ENCODE data around the gene PPP2R2C. TPM values are rescaled to one million over a fixed set of nuclear protein-coding genes. Genes with fewer than 3 reads are reported as not detected.

Gene PPP2R2C
- total and polyA plus RNA-seq, 10 donors = 0.07 to 1.3 (median 0.23) TPM; not detected in 1

DNA sequence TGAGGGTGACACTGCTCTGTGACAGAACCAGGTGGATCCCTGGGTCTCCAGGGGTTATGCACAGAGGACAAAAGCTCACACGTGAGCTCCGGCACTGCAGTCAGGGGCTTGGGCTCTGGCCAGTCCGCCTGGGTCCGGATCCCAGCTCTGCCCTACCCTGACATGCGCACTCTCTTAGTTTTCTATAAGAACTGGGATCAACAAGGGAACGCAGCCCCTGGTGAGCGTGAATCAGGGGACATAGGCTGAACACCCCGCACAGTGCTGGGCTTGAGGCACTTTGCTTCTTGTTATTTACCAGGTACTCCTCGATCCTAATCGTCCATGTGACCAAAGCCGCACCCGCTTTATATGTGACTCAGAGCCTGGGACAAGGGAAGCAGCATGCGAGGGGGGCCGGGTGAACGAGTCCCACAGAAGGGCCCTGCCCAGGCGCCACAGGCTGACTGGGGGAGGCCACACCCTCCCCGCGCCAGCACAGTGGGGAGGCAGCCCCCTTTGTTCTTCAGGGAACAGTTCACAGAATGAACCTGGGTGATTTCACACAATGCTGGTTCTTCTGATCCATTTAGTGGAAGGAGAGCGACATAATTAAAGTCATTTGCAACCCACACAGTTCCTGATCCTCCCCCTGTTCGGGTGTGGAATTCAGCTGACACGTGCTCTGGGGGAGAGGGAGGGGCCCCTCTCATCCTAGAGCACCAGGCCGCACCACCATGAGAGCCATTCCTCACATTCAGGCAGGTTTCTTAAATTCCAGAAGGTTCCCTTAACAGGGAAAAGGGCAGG, 147.2 kb downstream of the PPP2R2C start:
- Histone ChIP-seq H3K9me3 (peaks cover 0 to 12% (median 3%) of the 10 kb centered on the region in 8 donors), H3K27ac (peak overlapping the region; percentile 1 to 85 (median 66)), H3K36me3 (no peaks in the 10 kb centered on the region), H3K4me1 (peaks cover 0 to 34% (median 24%) of the 10 kb centered on the region in 6 donors), H3K4me3 (no peak overlapping the region), H3K27me3 (replicated peaks in 1 of 7) (peaks cover 0 to 78% (median 10%) of the 10 kb centered on the region in 7 donors)
- TF ChIP-seq POLR2A (IDR thresholded peaks at IDR 0.05) (no peak), POLR2AphosphoS5 (IDR thresholded peaks at IDR 0.05) (peak in 2 of 3 donors; percentile 44 to 75)
- TF ChIP-seq, protein P1, sequence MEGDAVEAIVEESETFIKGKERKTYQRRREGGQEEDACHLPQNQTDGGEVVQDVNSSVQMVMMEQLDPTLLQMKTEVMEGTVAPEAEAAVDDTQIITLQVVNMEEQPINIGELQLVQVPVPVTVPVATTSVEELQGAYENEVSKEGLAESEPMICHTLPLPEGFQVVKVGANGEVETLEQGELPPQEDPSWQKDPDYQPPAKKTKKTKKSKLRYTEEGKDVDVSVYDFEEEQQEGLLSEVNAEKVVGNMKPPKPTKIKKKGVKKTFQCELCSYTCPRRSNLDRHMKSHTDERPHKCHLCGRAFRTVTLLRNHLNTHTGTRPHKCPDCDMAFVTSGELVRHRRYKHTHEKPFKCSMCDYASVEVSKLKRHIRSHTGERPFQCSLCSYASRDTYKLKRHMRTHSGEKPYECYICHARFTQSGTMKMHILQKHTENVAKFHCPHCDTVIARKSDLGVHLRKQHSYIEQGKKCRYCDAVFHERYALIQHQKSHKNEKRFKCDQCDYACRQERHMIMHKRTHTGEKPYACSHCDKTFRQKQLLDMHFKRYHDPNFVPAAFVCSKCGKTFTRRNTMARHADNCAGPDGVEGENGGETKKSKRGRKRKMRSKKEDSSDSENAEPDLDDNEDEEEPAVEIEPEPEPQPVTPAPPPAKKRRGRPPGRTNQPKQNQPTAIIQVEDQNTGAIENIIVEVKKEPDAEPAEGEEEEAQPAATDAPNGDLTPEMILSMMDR (IDR thresholded peaks at IDR 0.05 in 8 of 11, conservative IDR thresholded peaks at IDR 0.05 in 3 of 11) = no peak
- intact Hi-C loops (cut with DNase I; ENCODE audit: low total_unique reads) = loop anchor here (5.0 to 10.0 kb wide), 2 partner anchors 73 to 330 kb away; no protein-coding TSS in a partner anchor
- no peak for DNase-seq
- 24 to 31% (median 27%) methylated on average over 18 to 22 of the region's 22 CpGs for WGBS, 5 donors

DNA sequence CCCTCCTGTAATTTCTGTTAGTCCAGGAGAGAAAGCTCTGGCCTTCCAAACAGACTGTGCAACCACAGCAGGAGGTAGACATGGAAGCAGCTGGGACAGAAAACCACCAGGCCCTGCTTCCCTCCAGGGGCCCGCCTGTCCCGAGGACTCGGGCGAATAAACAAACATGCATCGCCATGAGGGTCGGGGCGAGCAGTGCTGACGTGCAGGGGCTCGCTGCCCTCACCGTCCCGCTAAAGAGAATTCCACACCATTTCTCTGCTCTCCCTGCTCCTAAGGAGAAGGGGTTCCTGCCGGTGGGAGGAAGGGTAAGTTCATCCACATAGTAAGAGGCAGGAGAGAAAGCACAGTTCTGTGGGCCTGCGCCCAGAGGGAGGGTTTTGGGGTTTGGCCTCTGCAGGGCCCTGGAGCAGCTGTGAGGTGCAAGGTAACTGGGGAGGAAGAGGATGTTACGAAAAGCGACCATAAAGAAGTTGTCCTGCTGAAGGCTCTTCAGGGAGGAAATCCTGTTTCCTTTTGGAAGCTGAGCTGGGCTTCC, 147.9 kb downstream of the PPP2R2C start:
- Histone ChIP-seq H3K9me3 (peaks cover 0 to 18% (median 8%) of the 10 kb centered on the region in 8 donors), H3K4me1 (peaks cover 0 to 34% (median 24%) of the 10 kb centered on the region in 6 donors), H3K36me3 (no peaks in the 10 kb centered on the region), H3K27ac (peak overlapping the region in 6 of 8 donors; percentile 51 to 85 (median 74)), H3K4me3 (no peak overlapping the region), H3K27me3 (replicated peaks in 1 of 7) (peaks cover 0 to 81% (median 10%) of the 10 kb centered on the region in 7 donors)
- intact Hi-C loops (cut with DNase I; ENCODE audit: low total_unique reads) = loop anchor here (10.0 kb wide), 1 partner anchor 330 kb away; no protein-coding TSS in a partner anchor
- no peak for DNase-seq
- 19 to 38% (median 28%) methylated on average over 15 of the region's 15 CpGs for WGBS, 5 donors
- TF ChIP-seq POLR2AphosphoS5 (IDR thresholded peaks at IDR 0.05) = peak in 1 of 3 donors; percentile 79
- TF ChIP-seq POLR2A (IDR thresholded peaks at IDR 0.05) = no peak

DNA sequence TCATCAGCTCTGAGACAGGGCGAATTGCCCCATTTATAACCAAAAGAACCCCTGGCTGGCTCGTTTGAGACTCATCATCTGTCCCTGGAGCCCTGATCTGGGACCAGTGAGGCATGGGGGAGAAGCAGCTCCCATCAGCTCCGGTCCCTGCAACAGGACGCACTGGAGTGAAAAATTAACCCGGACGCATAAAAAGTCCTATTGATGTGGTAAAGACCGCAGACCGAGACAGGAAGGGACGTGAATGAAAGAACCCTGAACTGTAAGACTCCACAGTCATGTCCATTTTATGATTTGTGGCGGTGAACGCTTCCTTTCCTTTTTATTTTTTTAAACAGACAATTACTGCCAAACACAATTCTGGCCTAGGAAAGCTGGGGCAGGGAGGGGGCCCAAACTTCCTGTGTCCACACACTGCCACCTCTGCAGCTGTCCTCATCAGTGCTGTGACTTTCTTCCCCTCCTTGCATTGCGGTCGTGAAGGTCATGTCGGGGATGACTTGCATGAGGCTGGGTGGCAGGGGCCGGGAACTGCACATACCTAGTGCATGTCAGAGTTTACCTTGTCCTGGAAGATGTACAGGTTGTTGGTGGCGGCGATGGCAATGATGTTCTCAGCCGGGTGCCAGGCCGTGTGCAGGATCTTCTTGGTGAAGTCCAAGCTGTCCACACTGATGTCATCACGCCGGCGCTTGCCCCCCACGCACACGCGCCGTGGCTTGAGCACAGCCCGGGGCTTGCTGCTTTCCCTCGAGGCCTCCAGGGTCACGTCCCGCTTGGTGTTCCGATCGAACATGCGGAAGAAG, 149.4 kb downstream of the PPP2R2C start:
- TF ChIP-seq, protein P1 (IDR thresholded peaks at IDR 0.05 in 8 of 11, conservative IDR thresholded peaks at IDR 0.05 in 3 of 11) = no peak
- TF ChIP-seq POLR2AphosphoS5 (IDR thresholded peaks at IDR 0.05) = no peak
- TF ChIP-seq POLR2A (IDR thresholded peaks at IDR 0.05) = no peak
- 63 to 70% (median 66%) methylated on average over 31 to 33 of the region's 33 CpGs for WGBS, 5 donors
- H3K27ac ChIP-seq = no peak overlapping the region
- peaks cover 0 to 18% (median 8%) of the 10 kb centered on the region in 8 donors for H3K9me3 ChIP-seq
- no peak overlapping the region for H3K4me3 ChIP-seq
- no peak for DNase-seq
- no peaks in the 10 kb centered on the region for H3K36me3 ChIP-seq
- intact Hi-C loops (cut with DNase I; ENCODE audit: low total_unique reads) = loop anchor here (10.0 kb wide), 1 partner anchor 328 kb away; no protein-coding TSS in a partner anchor
- H3K4me1 ChIP-seq = peaks cover 0 to 34% (median 24%) of the 10 kb centered on the region in 6 donors
- peaks cover 0 to 81% (median 7%) of the 10 kb centered on the region in 7 donors for H3K27me3 ChIP-seq (replicated peaks in 1 of 7)

DNA sequence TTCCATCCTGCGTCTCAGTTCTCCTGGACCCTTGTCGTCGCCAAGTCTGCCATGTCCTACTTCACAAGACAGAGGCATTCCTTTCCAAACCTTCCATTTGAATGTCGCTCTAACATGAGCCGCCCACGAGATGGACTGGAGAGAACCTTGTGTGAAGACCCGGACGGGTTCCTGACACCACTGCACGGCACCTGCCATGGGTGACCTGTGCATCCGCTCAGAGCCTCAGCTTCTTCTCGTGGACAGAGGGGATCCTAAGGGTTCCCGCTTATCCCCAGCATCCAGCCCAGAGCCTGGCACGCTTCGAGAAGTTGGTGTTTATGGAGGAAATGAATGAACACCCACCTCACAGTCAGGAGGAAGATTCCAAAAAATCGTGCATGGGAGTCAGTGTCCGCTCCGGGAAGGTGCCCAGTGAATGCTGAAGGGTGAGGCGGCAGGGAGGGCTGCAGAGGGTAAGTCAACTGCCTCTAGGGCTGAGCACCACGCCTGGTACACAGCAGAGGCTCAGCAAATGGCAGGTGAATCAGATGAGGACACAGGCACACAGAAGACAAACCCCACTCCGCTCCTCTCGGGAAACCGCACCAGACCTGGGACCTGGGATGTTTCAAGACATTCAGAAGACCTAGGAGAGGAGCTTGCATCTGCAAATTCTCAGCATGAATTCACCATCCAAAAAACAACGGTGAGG, 150.2 kb downstream of the PPP2R2C start:
- Histone ChIP-seq H3K27me3 (replicated peaks in 1 of 7) (peaks cover 0 to 82% (median 0%) of the 10 kb centered on the region in 7 donors), H3K9me3 (peaks cover 0 to 18% (median 8%) of the 10 kb centered on the region in 8 donors), H3K4me3 (no peak overlapping the region), H3K27ac (no peak overlapping the region), H3K4me1 (peaks cover 0 to 30% (median 21%) of the 10 kb centered on the region in 6 donors), H3K36me3 (no peaks in the 10 kb centered on the region)
- 89 to 93% (median 92%) methylated on average over 20 to 23 of the region's 23 CpGs for WGBS, 5 donors
- no peak for DNase-seq
- TF ChIP-seq, protein P1 (IDR thresholded peaks at IDR 0.05 in 8 of 11, conservative IDR thresholded peaks at IDR 0.05 in 3 of 11) = no peak
- TF ChIP-seq POLR2AphosphoS5 (IDR thresholded peaks at IDR 0.05) = no peak
- no peak for TF ChIP-seq POLR2A (IDR thresholded peaks at IDR 0.05)
- intact Hi-C loops (cut with DNase I; ENCODE audit: low total_unique reads) = loop anchor here (10.0 kb wide), 1 partner anchor 327 kb away; no protein-coding TSS in a partner anchor
